OCI-LY7 (cell line): ENCODE results near the gene PPP3CA.

Experiments
- EZH2phosphoT487 ChIP-seq: fragments of 200-600 bp; sonication (generic); IDR thresholded peaks from 2 replicates; pipeline ENCODE4 v1.6.1; 2018; ENCODE audit warnings: low read depth, borderline replicate concordance, mild to moderate bottlenecking, mixed run types, antibody characterized with exemption, low read length, moderate library complexity, mixed read lengths
- TF ChIP-seq, protein P1 (sequence below): fragments of 200-600 bp; sonication (generic); conservative IDR thresholded peaks from 2 replicates; pipeline ENCODE4 v1.5.1; 2014; ENCODE audit warnings: mild to moderate bottlenecking, antibody characterized with exemption, low read length, moderate library complexity, mixed read lengths

DNA sequence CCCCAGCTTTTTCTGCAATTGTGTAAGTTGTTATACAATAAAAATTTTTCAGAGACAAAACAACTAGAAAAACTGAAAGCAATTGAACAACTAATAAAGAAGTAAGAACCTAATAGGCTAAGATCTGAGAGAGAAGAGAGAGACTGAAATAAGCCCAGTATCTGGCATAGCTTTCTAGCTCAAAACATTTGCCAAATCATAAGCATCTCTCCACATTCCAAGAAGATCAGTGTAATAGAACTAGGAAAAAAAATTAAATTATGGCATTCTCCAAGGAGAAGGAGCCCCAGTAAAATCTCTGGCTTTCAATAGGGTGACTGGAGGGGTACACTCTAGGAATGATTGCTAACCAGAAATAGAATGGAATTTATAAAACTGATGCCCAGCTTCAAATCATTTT lies 19.0 kb upstream of the PPP3CA start:
- TF ChIP-seq, protein P1, sequence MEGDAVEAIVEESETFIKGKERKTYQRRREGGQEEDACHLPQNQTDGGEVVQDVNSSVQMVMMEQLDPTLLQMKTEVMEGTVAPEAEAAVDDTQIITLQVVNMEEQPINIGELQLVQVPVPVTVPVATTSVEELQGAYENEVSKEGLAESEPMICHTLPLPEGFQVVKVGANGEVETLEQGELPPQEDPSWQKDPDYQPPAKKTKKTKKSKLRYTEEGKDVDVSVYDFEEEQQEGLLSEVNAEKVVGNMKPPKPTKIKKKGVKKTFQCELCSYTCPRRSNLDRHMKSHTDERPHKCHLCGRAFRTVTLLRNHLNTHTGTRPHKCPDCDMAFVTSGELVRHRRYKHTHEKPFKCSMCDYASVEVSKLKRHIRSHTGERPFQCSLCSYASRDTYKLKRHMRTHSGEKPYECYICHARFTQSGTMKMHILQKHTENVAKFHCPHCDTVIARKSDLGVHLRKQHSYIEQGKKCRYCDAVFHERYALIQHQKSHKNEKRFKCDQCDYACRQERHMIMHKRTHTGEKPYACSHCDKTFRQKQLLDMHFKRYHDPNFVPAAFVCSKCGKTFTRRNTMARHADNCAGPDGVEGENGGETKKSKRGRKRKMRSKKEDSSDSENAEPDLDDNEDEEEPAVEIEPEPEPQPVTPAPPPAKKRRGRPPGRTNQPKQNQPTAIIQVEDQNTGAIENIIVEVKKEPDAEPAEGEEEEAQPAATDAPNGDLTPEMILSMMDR, result no peak
- no peak for TF ChIP-seq EZH2phosphoT487
